Measurements from ENCODE around the gene CDH12.
"Not testable (repeated sequence)": the region's sequence is repeated elsewhere in the genome, so short reads cannot be mapped to it uniquely, and the experiment has no call there.

Gene CDH12

DNA sequence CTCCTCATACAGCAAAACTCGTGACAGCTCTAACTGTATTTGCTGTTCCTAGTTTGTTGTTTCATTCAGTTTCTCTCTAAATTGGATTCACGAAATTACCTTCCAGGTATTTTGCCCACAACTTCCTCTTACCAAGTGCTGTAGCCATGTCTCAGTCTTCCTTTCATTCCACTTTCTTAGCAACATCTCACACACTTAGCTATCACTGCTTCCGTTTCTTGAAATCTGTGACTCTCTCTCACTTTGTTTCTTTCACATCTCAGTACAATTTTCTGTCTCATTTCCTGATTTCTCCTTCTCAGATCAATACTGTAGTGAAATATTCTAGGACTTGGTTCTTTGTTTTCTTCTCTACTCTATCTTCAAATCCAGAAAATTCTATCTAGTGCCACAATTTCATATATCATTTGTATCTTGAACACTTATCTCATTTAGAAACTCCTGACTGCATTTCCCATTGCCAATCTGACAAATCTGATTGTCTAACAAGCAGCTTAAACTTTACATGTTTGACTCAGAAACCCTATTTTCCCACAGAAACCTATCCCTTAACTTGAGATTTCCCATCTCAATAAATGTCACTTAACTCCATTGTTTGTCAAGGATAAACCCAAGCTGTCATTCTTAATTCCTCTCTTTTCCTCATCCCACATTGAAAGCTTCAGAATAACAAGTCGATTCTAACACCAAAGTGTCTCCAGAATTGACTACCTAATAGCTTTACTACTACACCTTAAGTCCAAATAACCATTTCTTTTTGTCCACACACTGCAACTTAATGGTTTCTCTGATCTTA lies 303.1 kb downstream of the CDH12 start:
- no peak for DNase-seq

DNA sequence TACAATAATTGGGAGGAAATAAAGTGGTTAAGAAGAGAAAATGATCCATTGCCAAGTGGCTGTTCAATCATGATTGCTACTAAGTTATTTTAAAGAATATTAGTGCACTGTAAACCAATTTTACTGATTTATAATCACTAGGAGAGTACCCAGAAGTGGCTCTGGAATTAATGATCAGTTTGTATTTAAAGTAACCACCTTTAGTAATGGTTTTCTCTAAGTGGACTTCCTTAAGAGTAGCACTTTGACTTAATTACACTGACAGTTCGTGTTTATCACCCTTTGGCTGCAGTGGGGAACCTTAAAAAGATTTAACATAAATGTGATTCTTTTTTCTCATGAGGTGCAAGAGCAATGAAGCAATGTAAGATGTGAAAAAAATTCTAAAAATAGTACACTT lies 310.8 kb downstream of the CDH12 start:
- peak; percentile 34 for DNase-seq

DNA sequence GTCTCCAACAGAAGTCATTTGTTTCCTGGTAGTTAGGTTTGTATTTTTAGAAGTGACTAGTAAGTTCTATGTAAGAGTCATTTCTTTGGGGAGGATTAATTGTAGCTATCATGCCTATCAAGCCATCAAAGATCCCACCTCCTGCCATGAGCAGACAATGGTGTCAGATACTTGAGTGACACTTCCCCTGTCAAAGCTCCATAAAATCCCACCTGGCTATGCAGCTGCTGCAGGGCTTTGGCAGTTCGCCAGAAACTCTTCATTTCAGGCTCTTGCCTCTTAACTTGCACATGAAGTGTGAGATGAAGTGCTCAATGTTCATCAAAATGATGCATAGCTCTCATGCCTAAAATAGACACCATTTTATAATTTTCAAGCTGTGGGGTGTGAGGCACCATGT lies 312.1 kb downstream of the CDH12 start:
- peak; percentile 98 for DNase-seq

DNA sequence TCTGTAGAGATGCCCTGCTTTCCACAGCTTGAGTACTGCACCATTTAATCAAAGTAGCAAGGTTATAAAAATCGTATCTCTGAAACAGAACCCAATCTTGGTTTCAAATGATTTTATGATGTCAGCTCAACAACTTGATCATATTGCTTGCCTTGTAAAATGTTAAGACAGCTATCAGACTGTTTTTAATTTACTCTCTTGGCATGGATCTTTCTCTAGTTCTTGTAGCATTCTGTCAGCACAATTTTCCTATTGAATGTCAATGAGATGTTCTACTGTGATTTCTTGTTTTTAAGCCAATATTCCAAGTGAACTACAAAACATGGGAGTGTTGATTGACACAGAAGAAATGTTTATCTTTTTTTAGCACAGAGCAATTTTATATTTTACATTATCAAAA lies 313.4 kb downstream of the CDH12 start:
- DNase-seq = no peak

DNA sequence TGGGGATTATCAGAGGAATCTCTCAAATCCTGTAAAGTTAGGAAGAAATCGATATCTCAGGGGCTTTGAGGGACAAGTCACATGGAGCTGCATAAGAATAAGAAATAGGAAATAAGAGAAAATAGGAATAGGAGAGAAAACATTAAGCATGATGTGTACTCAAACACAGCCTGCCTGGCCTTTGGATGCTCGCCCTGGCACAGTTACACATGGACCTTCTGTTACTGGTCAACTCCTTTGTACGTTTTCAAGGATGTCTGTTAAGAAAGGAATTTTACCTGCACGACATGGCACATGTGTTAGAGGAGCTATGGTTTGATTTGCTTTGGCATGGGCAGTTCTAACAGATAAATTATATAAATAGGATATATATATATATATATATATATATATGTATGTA lies 321.2 kb downstream of the CDH12 start:
- DNase-seq = no peak

DNA sequence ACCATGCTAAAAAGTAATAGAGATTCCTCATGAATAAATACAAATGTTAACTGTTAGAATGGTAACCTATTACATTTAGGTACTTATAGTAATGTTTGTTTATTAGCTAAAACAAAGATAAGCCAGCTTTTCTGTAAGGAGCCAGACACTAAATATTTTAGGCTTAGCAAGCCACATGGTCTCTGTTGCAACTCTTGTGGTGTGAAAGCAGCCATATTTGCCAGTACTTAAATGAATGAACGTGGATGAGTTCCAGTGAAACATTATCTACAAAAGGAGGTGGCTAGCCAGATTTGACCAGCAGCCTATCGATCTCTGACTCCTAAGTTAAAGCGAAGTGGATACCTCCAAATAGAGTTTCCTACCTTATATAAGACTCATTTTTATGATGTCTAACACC lies 331.6 kb downstream of the CDH12 start:
- no peak for DNase-seq

DNA sequence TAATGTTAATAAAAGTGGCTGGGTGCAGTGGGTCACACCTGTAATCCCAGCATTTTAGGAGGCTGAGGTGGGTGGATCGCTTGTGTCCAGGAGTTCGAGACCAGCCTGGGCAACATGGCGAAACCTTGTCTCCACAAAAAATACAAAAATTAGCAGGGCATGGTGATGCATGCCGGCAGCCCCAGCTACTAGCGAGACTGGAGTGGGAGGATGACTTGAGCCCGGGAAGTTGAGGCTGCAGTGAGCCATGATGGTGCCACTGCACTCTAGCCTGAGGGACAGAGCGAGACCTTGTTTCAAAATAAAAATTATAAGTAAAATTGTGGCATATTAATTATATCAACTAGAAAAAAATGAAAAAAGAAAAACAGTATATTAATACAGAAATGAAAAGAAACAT lies 336.6 kb downstream of the CDH12 start:
- DNase-seq = not testable (repeated sequence)

DNA sequence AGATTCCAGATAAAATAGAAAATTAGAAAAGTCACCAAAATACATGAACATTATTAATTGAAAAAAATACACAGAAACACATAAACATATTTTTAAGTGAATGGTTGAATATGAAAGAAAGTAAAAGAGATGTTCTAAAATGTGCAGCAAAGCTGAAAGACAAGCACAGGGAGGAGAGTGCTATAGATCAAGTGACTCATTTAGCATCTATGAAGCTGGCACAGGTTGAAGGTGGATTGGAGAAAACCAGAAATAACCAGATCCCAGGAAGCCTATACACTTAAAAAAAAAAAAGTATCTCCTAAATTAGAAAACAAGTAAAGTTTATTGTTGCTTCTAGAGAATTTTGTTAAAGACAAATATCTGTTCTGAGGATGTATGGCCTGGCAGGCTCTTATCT lies 338.9 kb downstream of the CDH12 start:
- no peak for DNase-seq

DNA sequence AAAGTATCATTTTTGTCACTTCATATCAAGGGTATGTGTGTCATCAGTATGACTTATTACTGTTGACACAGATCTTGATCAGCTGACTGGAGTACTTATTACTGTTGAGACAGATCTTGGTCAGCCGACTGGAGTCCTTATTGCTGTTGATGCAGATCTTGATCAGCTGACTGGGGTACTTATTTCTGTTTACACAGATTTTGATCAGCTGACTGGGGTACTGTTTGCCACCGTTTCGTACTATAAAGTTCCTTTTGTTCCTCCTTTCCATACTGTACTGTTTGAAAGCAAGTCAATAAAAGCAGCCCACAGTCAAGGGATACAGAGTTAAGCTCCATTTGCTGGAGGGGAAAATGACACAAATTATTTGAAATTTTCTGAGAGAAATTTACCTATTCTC lies 347.3 kb downstream of the CDH12 start:
- DNase-seq = no peak

DNA sequence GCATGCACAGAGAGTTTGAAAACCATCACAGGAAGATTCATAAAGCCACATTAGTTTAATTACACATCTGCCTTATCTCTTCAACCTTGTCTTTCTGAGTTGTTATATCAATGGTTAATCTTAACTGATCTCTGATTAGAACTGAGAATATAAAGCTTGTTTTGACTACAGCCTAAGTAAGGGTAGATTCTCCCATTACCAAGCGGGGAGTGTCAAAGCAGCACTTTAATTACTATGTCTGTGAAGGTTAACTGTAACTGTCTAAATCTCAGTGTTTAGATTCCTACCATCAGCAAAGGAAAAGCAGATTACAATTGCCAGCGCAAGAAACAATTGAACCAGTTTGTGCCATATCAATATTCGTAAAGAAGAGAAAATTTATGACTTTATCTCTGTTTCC lies 348.7 kb downstream of the CDH12 start:
- DNase-seq = no peak

DNA sequence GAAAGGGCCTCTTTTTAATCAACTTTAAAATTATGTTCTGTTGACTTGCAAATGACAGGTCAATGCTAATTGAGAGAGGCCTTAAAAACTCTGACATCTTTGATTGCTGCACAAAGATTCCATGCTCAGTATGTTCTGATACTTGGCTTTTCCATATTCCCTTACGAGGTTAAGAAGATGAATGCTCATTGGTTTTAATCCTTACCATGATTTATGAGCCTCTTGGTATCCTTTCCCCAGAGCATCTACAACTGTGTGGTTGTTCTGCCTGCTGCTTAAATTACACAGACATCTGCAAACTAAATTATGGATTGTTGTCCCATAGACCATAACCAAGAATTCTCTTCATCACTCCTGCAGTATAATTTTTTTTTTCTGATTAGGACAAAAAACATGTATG lies 352.6 kb downstream of the CDH12 start:
- peak; percentile 21 for DNase-seq

DNA sequence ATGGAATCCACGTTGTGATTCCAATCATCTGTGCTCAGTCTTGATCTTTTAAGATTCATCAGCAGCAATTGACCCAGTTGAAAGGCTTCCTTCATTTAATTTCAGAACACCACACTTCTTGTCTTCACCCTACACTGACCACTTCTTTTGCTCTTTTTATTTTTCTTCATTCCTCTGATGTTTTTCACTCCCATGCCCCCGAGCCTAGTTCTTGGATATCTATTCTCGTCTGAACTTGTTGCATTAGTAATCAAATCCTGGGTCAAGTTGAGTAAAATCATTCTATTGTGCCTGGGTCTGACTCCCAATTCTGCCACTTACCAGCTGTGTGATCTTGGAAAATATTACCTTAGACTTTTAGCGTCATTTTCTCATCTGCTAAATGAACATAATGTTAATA lies 356.5 kb downstream of the CDH12 start:
- DNase-seq = no peak

DNA sequence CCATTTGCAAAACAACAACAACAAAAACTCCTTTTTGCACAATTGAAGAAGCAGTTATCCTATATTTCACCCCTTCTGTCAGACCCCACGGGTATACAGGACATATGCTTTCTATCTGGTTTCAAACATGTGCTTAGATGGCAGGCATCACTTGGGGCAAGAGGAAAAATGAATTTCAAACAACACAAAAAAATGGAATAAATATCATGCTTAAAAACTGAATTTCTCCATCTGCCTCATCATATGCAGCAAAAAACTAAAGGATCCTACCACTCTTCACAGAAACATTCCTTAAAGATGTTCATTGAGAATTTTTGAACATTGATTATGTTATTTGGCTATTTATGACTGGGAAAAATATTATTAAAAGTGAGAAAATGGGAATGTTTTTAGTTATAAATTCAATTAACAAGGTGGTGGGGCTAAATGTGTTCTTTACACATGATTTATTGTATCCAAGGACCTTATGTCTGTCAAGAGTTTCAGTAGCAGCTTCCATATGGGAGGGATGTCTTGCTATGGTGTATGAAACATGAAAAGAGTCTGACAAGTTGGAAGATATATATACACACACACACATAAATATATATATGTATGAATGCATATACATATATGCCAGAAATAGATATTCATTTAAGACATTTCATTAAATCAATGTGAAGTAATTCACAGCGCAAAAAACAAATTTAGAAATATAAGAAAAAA lies 358.0 kb downstream of the CDH12 start:
- no peak for DNase-seq

DNA sequence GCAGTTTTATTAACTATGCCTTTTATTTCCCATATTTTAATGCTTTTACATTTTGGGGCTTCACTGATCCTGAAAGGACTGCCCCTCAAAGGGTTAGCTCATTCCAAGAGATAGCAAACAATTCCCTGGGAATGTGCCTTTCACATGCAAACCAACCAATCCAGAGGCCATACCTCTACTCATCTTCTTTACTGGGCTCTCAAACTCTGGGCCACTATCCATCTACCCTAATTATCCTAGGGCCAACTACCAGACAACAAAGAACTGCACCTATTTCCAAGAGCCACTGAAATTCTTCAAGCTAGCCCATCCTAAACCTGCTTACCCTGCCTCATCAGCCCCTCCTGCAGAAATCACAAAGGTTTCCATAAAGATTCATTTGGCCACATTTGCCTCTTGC lies 364.7 kb downstream of the CDH12 start:
- DNase-seq = no peak

DNA sequence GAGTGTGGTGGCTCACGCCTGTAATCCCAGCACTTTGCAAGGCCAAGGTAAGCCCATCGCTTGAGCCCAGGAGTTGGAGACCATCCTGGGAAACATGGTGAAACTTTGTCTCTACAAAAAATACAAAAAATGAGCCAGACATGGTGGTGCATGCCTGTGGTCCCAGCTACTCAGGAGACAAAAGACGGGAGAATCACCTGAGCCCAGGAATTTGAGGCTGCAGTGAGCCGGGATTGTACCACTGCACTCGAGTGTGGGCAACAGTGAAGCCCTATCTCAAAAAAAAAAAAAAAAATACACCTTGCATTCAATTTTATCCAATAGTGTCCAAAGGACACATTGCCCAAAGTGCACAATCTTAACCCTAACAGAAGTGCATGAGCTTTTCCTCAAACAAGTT lies 372.8 kb downstream of the CDH12 start:
- DNase-seq = no peak

DNA sequence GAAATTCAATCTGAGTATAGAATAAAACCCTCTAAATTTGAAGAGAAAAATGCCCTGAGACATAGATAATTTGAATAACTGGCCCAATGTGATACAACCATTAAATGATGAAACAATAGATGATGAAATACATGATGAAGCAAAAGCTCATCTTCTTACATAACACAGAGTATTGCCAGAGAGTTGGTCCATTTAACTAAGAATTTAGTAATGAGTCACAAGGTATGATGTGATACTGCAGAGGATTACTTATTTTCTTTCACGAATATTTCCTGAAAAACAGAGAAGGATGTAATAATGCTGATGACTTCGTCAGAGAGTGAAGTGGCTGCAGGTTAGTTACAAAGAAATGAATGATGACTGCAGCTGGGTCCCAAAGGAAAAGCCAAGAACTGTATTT lies 379.3 kb downstream of the CDH12 start:
- no peak for DNase-seq

DNA sequence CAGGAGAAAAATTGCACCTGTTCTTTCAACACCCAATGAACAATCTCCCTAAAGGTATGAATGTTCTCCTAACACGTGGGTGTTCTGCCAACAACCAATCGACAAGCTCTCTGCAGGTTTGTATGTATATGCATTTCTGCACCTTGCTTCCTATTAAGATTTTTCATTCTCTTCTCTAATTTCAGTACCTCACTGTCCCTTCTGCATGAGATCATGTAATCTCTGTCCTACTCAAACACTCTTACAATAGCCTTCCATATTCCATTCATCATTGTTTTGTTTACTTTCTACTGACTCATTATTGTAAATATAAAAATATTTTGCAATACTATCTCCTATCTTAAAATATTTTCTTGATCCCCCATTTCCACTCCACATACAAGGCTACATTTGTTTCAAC lies 382.0 kb downstream of the CDH12 start:
- no peak for DNase-seq

DNA sequence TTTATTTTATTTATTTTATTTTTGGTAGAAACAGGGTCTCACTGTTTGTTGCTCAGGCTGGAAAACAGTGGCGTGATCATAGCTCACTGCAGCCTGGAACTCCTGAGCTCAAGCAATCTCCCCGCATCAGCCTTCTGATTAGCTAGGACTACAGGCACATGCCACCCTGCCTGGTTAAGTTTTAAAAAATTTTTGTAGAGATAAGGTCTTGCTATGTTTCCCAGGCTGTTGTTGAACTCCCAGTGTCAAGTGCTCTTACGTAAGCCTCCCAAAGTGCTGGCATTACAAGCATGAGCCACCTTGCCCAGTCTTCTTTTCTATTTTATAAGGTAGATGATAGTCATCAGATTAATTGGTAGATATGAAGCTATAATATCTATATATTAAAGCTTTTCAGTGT lies 382.7 kb downstream of the CDH12 start:
- DNase-seq = no peak

DNA sequence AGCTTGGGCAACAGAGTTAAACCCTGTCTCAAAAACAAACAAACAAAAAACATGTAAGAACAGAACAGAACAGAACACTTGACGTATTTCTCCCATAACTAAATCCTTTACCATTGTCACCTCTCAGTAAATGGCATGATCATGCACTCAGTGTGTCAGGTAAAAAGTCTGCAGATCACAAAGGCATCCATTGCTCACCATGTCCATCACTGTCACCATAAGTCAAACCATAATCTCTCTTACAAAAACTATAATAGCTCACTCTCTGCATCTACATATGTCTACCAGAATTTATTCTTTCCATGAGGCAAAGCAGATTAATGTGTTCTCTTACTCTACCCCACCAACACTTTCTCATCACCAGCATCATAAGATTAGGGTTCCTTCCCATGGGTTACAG lies 387.5 kb downstream of the CDH12 start:
- DNase-seq = no peak

DNA sequence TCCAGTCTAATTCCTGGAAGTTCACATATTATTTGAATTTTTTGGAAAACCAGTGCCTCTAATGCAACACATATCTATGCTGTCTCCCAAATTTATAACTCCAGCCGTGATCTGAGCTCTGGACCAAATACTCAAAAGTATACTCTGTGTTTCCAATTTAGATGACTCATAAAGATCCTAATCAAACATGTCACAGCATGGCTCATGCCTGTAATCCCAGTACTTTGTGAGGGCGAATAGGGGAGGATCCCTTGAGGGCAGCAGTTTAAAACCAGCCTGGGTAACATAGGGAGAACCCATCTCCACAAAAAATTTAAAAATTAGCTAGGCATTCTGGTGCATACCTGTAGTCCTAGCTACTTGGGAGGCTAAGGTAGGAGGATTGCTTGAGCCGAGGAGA lies 388.0 kb downstream of the CDH12 start:
- no peak for DNase-seq

DNA sequence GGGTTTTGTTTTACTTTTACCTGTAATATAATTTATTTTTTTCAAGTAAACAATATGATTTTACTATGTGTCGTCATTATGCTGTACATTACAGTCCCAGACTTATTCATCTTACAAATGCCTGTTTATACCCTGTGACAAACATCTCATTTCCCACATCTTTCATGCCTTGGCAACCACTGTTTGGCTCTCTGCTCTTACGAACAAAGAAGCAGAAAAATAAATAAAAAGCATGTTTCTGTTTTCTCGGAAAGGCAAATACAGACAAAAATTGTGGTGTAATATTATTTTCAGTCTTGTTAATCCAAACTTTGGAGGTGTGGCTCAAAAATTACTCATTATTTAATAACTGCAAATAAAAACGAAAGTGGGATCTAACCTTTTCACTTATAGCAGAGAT lies 393.0 kb downstream of the CDH12 start:
- DNase-seq = no peak

DNA sequence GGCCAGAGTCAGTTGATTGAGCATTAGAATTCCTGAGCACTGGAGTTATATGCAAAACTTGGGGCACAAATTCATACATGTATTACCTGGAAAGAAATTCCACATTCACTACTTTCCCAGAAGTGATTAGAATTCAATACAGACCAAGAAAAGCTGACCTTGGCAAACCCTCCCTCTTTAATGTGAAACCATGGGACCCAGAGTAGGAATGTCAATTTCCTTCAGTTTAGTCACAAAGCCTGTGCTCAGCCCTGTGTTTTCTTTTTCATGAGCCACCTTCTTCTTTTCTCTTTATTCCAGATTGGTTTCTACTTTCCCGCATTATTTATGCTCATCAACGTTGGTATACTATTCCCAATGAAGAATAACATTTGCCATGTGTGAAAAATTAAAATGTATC lies 420.2 kb downstream of the CDH12 start:
- DNase-seq = no peak

DNA sequence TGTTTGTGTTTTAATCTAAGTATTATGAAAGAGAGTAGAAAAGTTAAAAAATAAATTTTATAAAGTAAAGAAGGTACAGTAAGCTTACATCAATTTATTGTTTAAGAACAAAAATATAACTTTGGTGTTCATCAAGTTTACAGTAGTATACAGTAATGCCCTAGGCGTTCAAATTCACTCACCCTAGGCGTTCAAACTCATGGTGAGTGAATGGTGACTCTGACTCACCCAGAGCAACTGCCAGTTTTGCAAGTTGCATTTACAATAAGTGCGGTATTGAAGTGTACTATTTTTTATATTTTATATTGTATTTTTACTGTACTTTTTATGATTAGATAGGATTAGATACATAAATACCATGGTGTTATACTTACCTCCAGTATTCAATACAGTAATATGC lies 421.3 kb downstream of the CDH12 start:
- DNase-seq = no peak

DNA sequence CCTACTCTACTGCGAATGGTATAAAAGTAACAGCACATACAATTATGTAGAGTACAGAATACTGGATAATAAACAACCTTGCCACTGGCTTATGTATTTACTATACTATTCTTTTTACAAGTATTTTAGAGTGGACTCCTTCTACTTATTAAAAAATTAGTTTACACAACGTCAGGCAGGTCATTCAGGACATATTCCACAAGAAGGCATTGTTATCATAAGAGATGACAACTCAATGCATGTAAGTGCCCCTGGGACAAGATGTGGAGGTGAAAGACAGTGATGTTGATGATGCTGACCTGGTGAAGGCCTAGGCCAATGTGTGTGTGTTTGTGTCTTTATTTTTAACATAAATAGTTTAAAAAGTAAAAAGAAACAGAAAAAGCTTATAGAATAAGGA lies 421.7 kb downstream of the CDH12 start:
- no peak for DNase-seq
